ENCODE data around the gene PRR20B.

- TF ChIP-seq POLR2A (IDR thresholded peaks at IDR 0.05): no peak
- no peak for TF ChIP-seq CTCF (IDR thresholded peaks at IDR 0.05)
Observed at GRCh38 chr13:57138988-57139387, 8.3 kb upstream of the PRR20B start.
